ENCODE measurements around the gene MIPOL1. TPM values are rescaled to one million over a fixed set of nuclear protein-coding genes. Genes with fewer than 3 reads are reported as not detected.

MIPOL1 gene
- total and polyA plus RNA-seq, 2 experiments from 2014 or later, result 16.6 to 24.8 TPM

DNA sequence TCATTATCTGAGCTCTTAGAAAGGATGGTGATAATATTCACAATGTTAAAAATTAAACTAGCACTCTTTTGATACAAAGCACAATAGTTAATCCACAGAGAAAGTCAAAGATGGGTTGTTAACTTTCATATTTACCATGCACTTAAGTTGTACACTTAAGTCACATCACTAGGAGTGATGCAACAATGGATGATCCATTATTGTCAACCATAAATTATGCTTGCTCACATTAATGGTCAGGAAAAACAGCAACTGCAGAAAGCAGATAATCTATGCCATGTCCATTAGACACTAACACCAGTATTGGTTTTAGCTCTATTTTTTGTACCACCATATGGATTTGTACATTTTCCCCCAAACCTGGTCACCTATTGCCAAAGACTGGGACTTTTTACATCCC lies 201.8 kb downstream of the MIPOL1 start:
- DNase-seq (ENCODE audit: low spot score) (no peak), ATAC-seq (no peak)
- H2AFZ ChIP-seq, result no peak overlapping the region
- 0 out of 2 replicates have a peak, but pooled peaks cover 4% of the 10 kb centered on the region for H3K36me3 ChIP-seq (ENCODE audit: insufficient read depth)
- TF ChIP-seq, protein P1, sequence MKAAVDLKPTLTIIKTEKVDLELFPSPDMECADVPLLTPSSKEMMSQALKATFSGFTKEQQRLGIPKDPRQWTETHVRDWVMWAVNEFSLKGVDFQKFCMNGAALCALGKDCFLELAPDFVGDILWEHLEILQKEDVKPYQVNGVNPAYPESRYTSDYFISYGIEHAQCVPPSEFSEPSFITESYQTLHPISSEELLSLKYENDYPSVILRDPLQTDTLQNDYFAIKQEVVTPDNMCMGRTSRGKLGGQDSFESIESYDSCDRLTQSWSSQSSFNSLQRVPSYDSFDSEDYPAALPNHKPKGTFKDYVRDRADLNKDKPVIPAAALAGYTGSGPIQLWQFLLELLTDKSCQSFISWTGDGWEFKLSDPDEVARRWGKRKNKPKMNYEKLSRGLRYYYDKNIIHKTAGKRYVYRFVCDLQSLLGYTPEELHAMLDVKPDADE (IDR thresholded peaks at IDR 0.05), result no peak
- H3K4me1 Mint-ChIP-seq, result peaks cover 10% of the 10 kb centered on the region
- H4K20me1 ChIP-seq (replicated peaks; ENCODE audit: insufficient read depth), result no peaks in the 10 kb centered on the region
- no peaks in the 10 kb centered on the region for H3K79me2 ChIP-seq (replicated peaks; ENCODE audit: insufficient read depth)
- H3K27ac Mint-ChIP-seq, result no peak overlapping the region
- no peaks in the 10 kb centered on the region for H3F3A ChIP-seq (replicated peaks; ENCODE audit: low read depth)
- H3K27me3 ChIP-seq (ENCODE audit: insufficient read depth), result no peaks in the 10 kb centered on the region
- H3K27me3 Mint-ChIP-seq (ENCODE audit: insufficient read depth, low read depth, poor library complexity), result peaks cover 2% of the 10 kb centered on the region
- H3K27ac ChIP-seq (ENCODE audit: low read depth), result no peak overlapping the region
- no peak overlapping the region for H3K4me2 ChIP-seq
- H3K4me3 ChIP-seq, result no peak overlapping the region
- H3K4me1 ChIP-seq (ENCODE audit: insufficient read depth), result no peaks in the 10 kb centered on the region
- no peaks in the 10 kb centered on the region for H3K9me2 ChIP-seq (ENCODE audit: insufficient read depth)
- H3K9me3 Mint-ChIP-seq, result peaks cover 19% of the 10 kb centered on the region
- no peak overlapping the region for H3K4me3 Mint-ChIP-seq
- H3K36me3 Mint-ChIP-seq (ENCODE audit: low read depth), result peaks cover 32% of the 10 kb centered on the region

DNA sequence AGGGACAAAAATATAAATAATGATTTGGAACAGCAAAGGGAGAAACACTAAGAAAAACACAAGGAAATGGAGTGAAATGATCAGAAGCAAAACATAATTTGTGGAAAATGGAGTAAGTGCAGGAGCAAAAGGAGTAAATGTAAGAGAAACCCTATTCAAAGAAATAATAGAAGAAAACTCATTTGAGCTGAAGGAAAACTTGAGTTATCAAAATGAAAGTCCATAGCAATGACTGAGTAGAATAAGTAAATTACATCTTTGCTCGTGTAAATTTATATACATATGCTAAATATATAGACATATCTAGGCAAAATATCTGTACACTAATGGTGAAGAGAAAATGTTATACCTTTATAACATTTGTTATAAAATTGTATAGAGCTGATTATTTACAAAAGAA lies 203.4 kb downstream of the MIPOL1 start:
- H3K9me3 Mint-ChIP-seq, result peaks cover 5% of the 10 kb centered on the region
- TF ChIP-seq EZH2 (IDR thresholded peaks at IDR 0.05; ENCODE audit: low read depth, unreplicated experiment) (no peak), JUNB (IDR thresholded peaks at IDR 0.05; ENCODE audit: unreplicated experiment) (no peak), CREB1 (CRISPR knock-in tag; IDR thresholded peaks at IDR 0.05; ENCODE audit: low read depth) (no peak), POLR2AphosphoS5 (IDR thresholded peaks at IDR 0.05; ENCODE audit: low read depth) (no peak), STAT1 (IDR thresholded peaks at IDR 0.05; ENCODE audit: unreplicated experiment) (no peak), EZH2phosphoT487 (IDR thresholded peaks at IDR 0.05; ENCODE audit: unreplicated experiment) (no peak), NANOG (IDR thresholded peaks at IDR 0.05; ENCODE audit: borderline replicate concordance) (no peak), ZNF331 (CRISPR knock-in tag; IDR thresholded peaks at IDR 0.05; ENCODE audit: low read depth) (no peak), ZNF114 (CRISPR knock-in tag; IDR thresholded peaks at IDR 0.05) (no peak)
- TF ChIP-seq, protein P1 (IDR thresholded peaks at IDR 0.05), result no peak
- TF ChIP-seq, protein P2, sequence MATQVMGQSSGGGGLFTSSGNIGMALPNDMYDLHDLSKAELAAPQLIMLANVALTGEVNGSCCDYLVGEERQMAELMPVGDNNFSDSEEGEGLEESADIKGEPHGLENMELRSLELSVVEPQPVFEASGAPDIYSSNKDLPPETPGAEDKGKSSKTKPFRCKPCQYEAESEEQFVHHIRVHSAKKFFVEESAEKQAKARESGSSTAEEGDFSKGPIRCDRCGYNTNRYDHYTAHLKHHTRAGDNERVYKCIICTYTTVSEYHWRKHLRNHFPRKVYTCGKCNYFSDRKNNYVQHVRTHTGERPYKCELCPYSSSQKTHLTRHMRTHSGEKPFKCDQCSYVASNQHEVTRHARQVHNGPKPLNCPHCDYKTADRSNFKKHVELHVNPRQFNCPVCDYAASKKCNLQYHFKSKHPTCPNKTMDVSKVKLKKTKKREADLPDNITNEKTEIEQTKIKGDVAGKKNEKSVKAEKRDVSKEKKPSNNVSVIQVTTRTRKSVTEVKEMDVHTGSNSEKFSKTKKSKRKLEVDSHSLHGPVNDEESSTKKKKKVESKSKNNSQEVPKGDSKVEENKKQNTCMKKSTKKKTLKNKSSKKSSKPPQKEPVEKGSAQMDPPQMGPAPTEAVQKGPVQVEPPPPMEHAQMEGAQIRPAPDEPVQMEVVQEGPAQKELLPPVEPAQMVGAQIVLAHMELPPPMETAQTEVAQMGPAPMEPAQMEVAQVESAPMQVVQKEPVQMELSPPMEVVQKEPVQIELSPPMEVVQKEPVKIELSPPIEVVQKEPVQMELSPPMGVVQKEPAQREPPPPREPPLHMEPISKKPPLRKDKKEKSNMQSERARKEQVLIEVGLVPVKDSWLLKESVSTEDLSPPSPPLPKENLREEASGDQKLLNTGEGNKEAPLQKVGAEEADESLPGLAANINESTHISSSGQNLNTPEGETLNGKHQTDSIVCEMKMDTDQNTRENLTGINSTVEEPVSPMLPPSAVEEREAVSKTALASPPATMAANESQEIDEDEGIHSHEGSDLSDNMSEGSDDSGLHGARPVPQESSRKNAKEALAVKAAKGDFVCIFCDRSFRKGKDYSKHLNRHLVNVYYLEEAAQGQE (IDR thresholded peaks at IDR 0.05; ENCODE audit: unreplicated experiment), result no peak
- TF ChIP-seq, protein P3, sequence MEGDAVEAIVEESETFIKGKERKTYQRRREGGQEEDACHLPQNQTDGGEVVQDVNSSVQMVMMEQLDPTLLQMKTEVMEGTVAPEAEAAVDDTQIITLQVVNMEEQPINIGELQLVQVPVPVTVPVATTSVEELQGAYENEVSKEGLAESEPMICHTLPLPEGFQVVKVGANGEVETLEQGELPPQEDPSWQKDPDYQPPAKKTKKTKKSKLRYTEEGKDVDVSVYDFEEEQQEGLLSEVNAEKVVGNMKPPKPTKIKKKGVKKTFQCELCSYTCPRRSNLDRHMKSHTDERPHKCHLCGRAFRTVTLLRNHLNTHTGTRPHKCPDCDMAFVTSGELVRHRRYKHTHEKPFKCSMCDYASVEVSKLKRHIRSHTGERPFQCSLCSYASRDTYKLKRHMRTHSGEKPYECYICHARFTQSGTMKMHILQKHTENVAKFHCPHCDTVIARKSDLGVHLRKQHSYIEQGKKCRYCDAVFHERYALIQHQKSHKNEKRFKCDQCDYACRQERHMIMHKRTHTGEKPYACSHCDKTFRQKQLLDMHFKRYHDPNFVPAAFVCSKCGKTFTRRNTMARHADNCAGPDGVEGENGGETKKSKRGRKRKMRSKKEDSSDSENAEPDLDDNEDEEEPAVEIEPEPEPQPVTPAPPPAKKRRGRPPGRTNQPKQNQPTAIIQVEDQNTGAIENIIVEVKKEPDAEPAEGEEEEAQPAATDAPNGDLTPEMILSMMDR (conservative IDR thresholded peaks at IDR 0.05; ENCODE audit: low read depth in 2 of 2), result no peak

More for the DNA sequence above, 203.4 kb downstream of the MIPOL1 start:
- Mint-ChIP-seq H3K4me1 (peaks cover 13% of the 10 kb centered on the region), H3K27me3 (ENCODE audit: insufficient read depth, low read depth, poor library complexity) (peaks cover 2% of the 10 kb centered on the region), H3K4me3 (no peak overlapping the region), H3K27ac (no peak overlapping the region), H3K36me3 (ENCODE audit: low read depth) (peaks cover 18% of the 10 kb centered on the region)
- H3K4me1 ChIP-seq (ENCODE audit: insufficient read depth), result no peaks in the 10 kb centered on the region
- H2AFZ ChIP-seq, result no peak overlapping the region
- 0 out of 2 replicates have a peak, but pooled peaks cover 4% of the 10 kb centered on the region for H3K36me3 ChIP-seq (ENCODE audit: insufficient read depth)
- H4K20me1 ChIP-seq (replicated peaks; ENCODE audit: insufficient read depth), result no peaks in the 10 kb centered on the region
- no peak overlapping the region for H3K27ac ChIP-seq (ENCODE audit: low read depth)
- H3K9me2 ChIP-seq (ENCODE audit: insufficient read depth), result no peaks in the 10 kb centered on the region
- H3K27me3 ChIP-seq (ENCODE audit: insufficient read depth), result no peaks in the 10 kb centered on the region
- ATAC-seq (no peak), DNase-seq (ENCODE audit: low spot score) (no peak)
- no peaks in the 10 kb centered on the region for H3K79me2 ChIP-seq (replicated peaks; ENCODE audit: insufficient read depth)
- no peaks in the 10 kb centered on the region for H3F3A ChIP-seq (replicated peaks; ENCODE audit: low read depth)
- no peak overlapping the region for H3K4me2 ChIP-seq
- no peak overlapping the region for H3K4me3 ChIP-seq

Measured in GM23338 (cell line).